ENCODE results near the gene ZNF592.

GRCh38 chr15:84781495-84781894 is 33.1 kb downstream of the ZNF592 start:
- TF ChIP-seq CTCF (optimal IDR thresholded peaks at IDR 0.05 in 1 of 3, IDR thresholded peaks at IDR 0.05 in 1 of 3, conservative IDR thresholded peaks at IDR 0.05 in 1 of 3; ENCODE audit: extremely low read depth in 1 of 3, insufficient read depth in 2 of 3, low read length in 3 of 3) (no peak), EZH2 (IDR thresholded peaks at IDR 0.05; ENCODE audit: low read length) (no peak)

All from keratinocyte (primary cell).